Spleen (tissue), 11 donors: ENCODE measurements around the gene ZNF319. TPM values are rescaled to one million over a fixed set of nuclear protein-coding genes. Genes with fewer than 3 reads are reported as not detected.
A peak's percentile ranks its signal among the peaks of the same experiment; 100 is the strongest.

Experiments
- DNase-seq: peaks from one replicate; pipeline ENCODE4 v3.0.0-alpha.2; 2020
- H3K27ac ChIP-seq, 8 donors: fragments of 200-600 bp; sonication (generic) in 7 of 8; 1 replicate in 4 of 8; 2 replicates in 4 of 8; pipeline versions ENCODE4 v1.5.0 to v1.8.0; 2016 to 2021; ENCODE audit warnings: inconsistent platforms in 4 of 8, mild to moderate bottlenecking in 4 of 8, moderate library complexity in 1 of 8
- H3K27me3 ChIP-seq, 7 donors: fragments of 200-600 bp; sonication (generic) in 6 of 7; replicated peaks in 1 of 7; 1 replicate in 4 of 7; 2 replicates in 3 of 7; pipeline versions ENCODE4 v1.5.0 to v1.8.0; 2016 to 2021; ENCODE audit warnings: inconsistent platforms in 3 of 7, mild to moderate bottlenecking in 1 of 7
- H3K36me3 ChIP-seq, 6 donors: fragments of 200-600 bp; sonication (generic) in 5 of 6; 1 replicate in 4 of 6; 2 replicates in 2 of 6; pipeline versions ENCODE4 v1.5.0 to v1.8.0; 2016 to 2021; ENCODE audit warnings: inconsistent platforms in 2 of 6
- H3K4me1 ChIP-seq, 6 donors: fragments of 200-600 bp; sonication (generic) in 5 of 6; 1 replicate in 3 of 6; 2 replicates in 3 of 6; pipeline versions ENCODE4 v1.5.0 to v1.8.0; 2016 to 2021; ENCODE audit warnings: inconsistent platforms in 3 of 6
- H3K4me3 ChIP-seq, 8 donors: fragments of 200-600 bp; sonication (generic) in 7 of 8; 1 replicate in 4 of 8; 2 replicates in 4 of 8; pipeline versions ENCODE4 v1.5.0 to v1.8.0; 2016 to 2021; ENCODE audit warnings: inconsistent platforms in 4 of 8, mild to moderate bottlenecking in 4 of 8, moderate library complexity in 2 of 8
- H3K9me3 ChIP-seq, 8 donors: fragments of 200-600 bp; sonication (generic) in 7 of 8; 1 replicate in 4 of 8; 2 replicates in 4 of 8; pipeline versions ENCODE4 v1.5.0 to v1.8.0; 2016 to 2021; ENCODE audit warnings: inconsistent platforms in 4 of 8
- CTCF ChIP-seq, 11 experiments: fragments of 200-600 bp in 7 of 11; fragments of 450-650 bp in 4 of 11; sonication (generic) in 4 of 11; IDR thresholded peaks in 8 of 11; conservative IDR thresholded peaks in 3 of 11; 1 replicate in 7 of 11; 2 replicates in 4 of 11; pipeline versions ENCODE4 v1.4.0 to v1.8.0; 2016 to 2021; ENCODE audit warnings: antibody characterized with exemption in 11 of 11, inconsistent platforms in 4 of 11, mild to moderate bottlenecking in 1 of 11
- POLR2A ChIP-seq, 3 donors: fragments of 450-650 bp; IDR thresholded peaks; one replicate each; pipeline ENCODE4 v1.5.1; 2017; ENCODE audit warnings: antibody characterized with exemption in 3 of 3, mild to moderate bottlenecking in 1 of 3
- POLR2AphosphoS5 ChIP-seq, 3 donors: sonication (generic); formaldehyde crosslinking; IDR thresholded peaks; one replicate each; pipeline ENCODE4 v1.5.1; 2017; ENCODE audit warnings: antibody characterized with exemption in 3 of 3
- WGBS, 5 donors: extraction: QIAGEN DNeasy Blood & Tissue Kit in 3 of 5; methylation state at CpG; one replicate each; pipeline versions ENCODE4 v1.1.5 to v1.1.7; 2013 to 2018; 5-methylcytosine and 5-hydroxymethylcytosine counted together
- intact Hi-C: fragments of 100-400 bp; cut with DNase I; formaldehyde crosslinking; loops from one replicate; pipeline ENCODE4 v1.15.0; 2023; ENCODE audit warnings: low total_unique reads
- polyA plus RNA-seq, 3 donors: library from polyadenylated mRNA; stranded (reverse); fragments of 200-250 nt; gene quantifications; one replicate each; pipeline ENCODE4 v1.2.1, GENCODE V29; 2013
- total RNA-seq, 7 donors: library from RNA; depleted of rRNA in 3 of 7; stranded (reverse); fragments of >200 nt in 3 of 7; fragmentation: NEBNext Ultra II Directional in 4 of 7; extraction: Animal tissue kit (Norgen Biotek cat#: 25700) in 4 of 7; gene quantifications; one replicate each; pipeline versions ENCODE4 v1.1.0 to v1.2.1, GENCODE V29; 2016 to 2021
- donor health status: healthy with polysubstance abuse.
- donor health status: DM: no; HTN: no; CAD: no; lungs with moderate emphysema.
- donor health status: DM: no; HTN: no; CAD: no.
- donor health status: Bipolar disorder and iron deficiency.
- donor health status: healthy.
- donor health status: DM: no; HTN: no; CAD: no.
- donor health status: DM: yes; HTN: yes; CAD: no.

ZNF319 gene
- total and polyA plus RNA-seq, 10 donors: 3.0 to 23.4 (median 16.1) TPM

- TF ChIP-seq POLR2A (IDR thresholded peaks at IDR 0.05) (no peak), POLR2AphosphoS5 (IDR thresholded peaks at IDR 0.05) (peak in 2 of 3 donors; percentile 50 to 52)
- no peaks in the 10 kb centered on the region for H3K9me3 ChIP-seq
- intact Hi-C loops: no loop called here
- WGBS, 5 donors: 53 to 64% (median 64%) methylated on average over 11 to 19 of the region's 19 CpGs
- no peaks in the 10 kb centered on the region for H3K27me3 ChIP-seq
- peaks cover 8 to 70% (median 34%) of the 10 kb centered on the region in 6 donors for H3K4me1 ChIP-seq
- DNase-seq: peak; percentile 74
- H3K36me3 ChIP-seq: peaks cover 0 to 23% (median 0%) of the 10 kb centered on the region in 6 donors
- H3K4me3 ChIP-seq: no peak overlapping the region
- H3K27ac ChIP-seq: peak overlapping the region in 7 of 8 donors; percentile 48 to 83 (median 69)
Measured at GRCh38 chr16:58047557-58048348, 47.3 kb upstream of the ZNF319 start.

- no peak overlapping the region for H3K4me3 ChIP-seq
- WGBS, 5 donors: 65 to 79% (median 68%) methylated on average over 5 to 6 of the region's 6 CpGs
- DNase-seq: no peak
- intact Hi-C loops: no loop called here
- H3K4me1 ChIP-seq: peaks cover 8 to 73% (median 34%) of the 10 kb centered on the region in 6 donors
- H3K36me3 ChIP-seq: peaks cover 0 to 32% (median 0%) of the 10 kb centered on the region in 6 donors
- TF ChIP-seq CTCF (IDR thresholded peaks at IDR 0.05 in 8 of 11, conservative IDR thresholded peaks at IDR 0.05 in 3 of 11): no peak
- TF ChIP-seq POLR2A (IDR thresholded peaks at IDR 0.05): no peak
- TF ChIP-seq POLR2AphosphoS5 (IDR thresholded peaks at IDR 0.05): no peak
- no peaks in the 10 kb centered on the region for H3K27me3 ChIP-seq
- peak overlapping the region in 7 of 8 donors; percentile 48 to 83 (median 69) for H3K27ac ChIP-seq
- no peaks in the 10 kb centered on the region for H3K9me3 ChIP-seq
Measured at GRCh38 chr16:58046936-58047335, 46.5 kb upstream of the ZNF319 start.

GRCh38 chr16:58046054-58046881 lies 45.8 kb upstream of the ZNF319 start:
- intact Hi-C loops: no loop called here
- H3K27ac ChIP-seq: peak overlapping the region in 5 of 8 donors; percentile 63 to 83 (median 72)
- 58 to 77% (median 62%) methylated on average over 12 to 16 of the region's 16 CpGs for WGBS, 5 donors

More at GRCh38 chr16:58046054-58046881, 45.8 kb upstream of the ZNF319 start:
- Histone ChIP-seq H3K27me3 (no peaks in the 10 kb centered on the region), H3K4me1 (peaks cover 8 to 73% (median 34%) of the 10 kb centered on the region in 6 donors), H3K9me3 (no peaks in the 10 kb centered on the region), H3K36me3 (peaks cover 0 to 38% (median 0%) of the 10 kb centered on the region in 6 donors), H3K4me3 (no peak overlapping the region)
- TF ChIP-seq POLR2AphosphoS5 (IDR thresholded peaks at IDR 0.05) (no peak), POLR2A (IDR thresholded peaks at IDR 0.05) (no peak), CTCF (IDR thresholded peaks at IDR 0.05 in 8 of 11, conservative IDR thresholded peaks at IDR 0.05 in 3 of 11) (no peak)
- DNase-seq: no peak
